CD4-positive, alpha-beta T cell (primary cell): Measurements from ENCODE around the gene ARHGEF10L. TPM values are rescaled to one million over a fixed set of nuclear protein-coding genes. Genes with fewer than 3 reads are reported as not detected.

Experiments
- ATAC-seq: fragments of 200-7000 bp; cut with Tn5 transposase; one replicate; pipeline ENCODE4 v1.10.0; 2022; ENCODE audit warnings: mild to moderate bottlenecking; ENCODE audit not compliant: poor library complexity
- CTCF ChIA-PET: fragments of 350-600 bp; sonication (Branson Sonifier 250); formaldehyde crosslinking; loops from one replicate; lab custom pipeline; 2021; ENCODE audit warnings: antibody characterized with exemption, inconsistent platforms; lab: Charles Lee
- POLR2A ChIA-PET: fragments of 350-600 bp; sonication (Branson Sonifier 250); formaldehyde crosslinking; loops from one replicate; lab custom pipeline; 2021; ENCODE audit warnings: antibody characterized with exemption, inconsistent platforms; lab: Charles Lee
- DNase-seq, 14 experiments: peaks; one replicate each; pipeline ENCODE4 v3.0.0-alpha.2; 2013 to 2020; ENCODE audit warnings: mixed read lengths in 2 of 14
- H3K27ac ChIP-seq, 2 donors: one replicate each; pipeline versions ENCODE4 v1.5.1 to v1.7.0; 2013; ENCODE audit warnings: low read length in 2 of 2, low read depth in 1 of 2, mild to moderate bottlenecking in 1 of 2
- H3K27me3 ChIP-seq, 2 experiments: 1 replicate in 1 of 2; 2 replicates in 1 of 2; pipeline versions ENCODE4 v1.6.1 to v1.7.0; 2013; ENCODE audit warnings: low read length in 2 of 2, control low read depth in 1 of 2, mild to moderate bottlenecking in 1 of 2, moderate library complexity in 1 of 2; ENCODE audit not compliant: insufficient read depth in 2 of 2, control insufficient read depth in 1 of 2
- H3K36me3 ChIP-seq: one replicate; pipeline ENCODE4 v1.6.1; 2013; ENCODE audit warnings: low read length, control low read depth; ENCODE audit not compliant: insufficient read depth
- H3K4me1 ChIP-seq: one replicate; pipeline ENCODE4 v1.6.1; 2013; ENCODE audit warnings: low read length, control low read depth; ENCODE audit not compliant: insufficient read depth
- H3K4me3 ChIP-seq: one replicate; pipeline ENCODE4 v1.5.1; 2013; ENCODE audit warnings: mild to moderate bottlenecking, low read length, moderate library complexity
- H3K9me3 ChIP-seq, 2 experiments: 1 replicate in 1 of 2; 2 replicates in 1 of 2; pipeline versions ENCODE4 v1.6.1 to v1.7.0; 2013; ENCODE audit warnings: low read length in 2 of 2, mild to moderate bottlenecking in 2 of 2, control low read depth in 1 of 2, moderate library complexity in 1 of 2; ENCODE audit not compliant: control insufficient read depth in 1 of 2, insufficient read depth in 1 of 2
- H3K27ac Mint-ChIP-seq: one replicate; pipeline ENCODE4 v1.8.0; 2020; ENCODE audit warnings: mixed read lengths
- H3K27me3 Mint-ChIP-seq: one replicate; pipeline ENCODE4 v1.8.0; 2021; ENCODE audit warnings: mixed read lengths
- H3K36me3 Mint-ChIP-seq: one replicate; pipeline ENCODE4 v1.8.0; 2021; ENCODE audit warnings: low read depth, mixed read lengths
- H3K4me1 Mint-ChIP-seq: one replicate; pipeline ENCODE4 v1.8.0; 2021; ENCODE audit warnings: low read depth, mixed read lengths
- H3K4me3 Mint-ChIP-seq: one replicate; pipeline ENCODE4 v1.8.0; 2020; ENCODE audit warnings: mild to moderate bottlenecking, mixed read lengths
- H3K9me3 Mint-ChIP-seq: one replicate; pipeline ENCODE4 v1.8.0; 2020; ENCODE audit warnings: mixed read lengths
- intact Hi-C, 2 experiments: fragments of 100-400 bp; cut with DNase I in 1 of 2; cut with micrococcal nuclease in 1 of 2; formaldehyde crosslinking; loops; one replicate each; pipeline versions ENCODE4 v1.15.1 to v1.9.0; 2023 to 2025; cut with DNase I, micrococcal nuclease
- total RNA-seq, 174 experiments: library from RNA in 2 of 174; stranded (reverse) in 2 of 174; gene quantifications; one replicate each; pipeline ENCODE4 v1.2.3 and lab custom pipeline; 2021 to 2026
- TF ChIP-seq, protein P1 (sequence below): fragments of 200-600 bp; IDR thresholded peaks from one replicate; pipeline ENCODE4 v1.8.0; 2022; ENCODE audit warnings: antibody characterized with exemption, mild to moderate bottlenecking

The ARHGEF10L gene
- total RNA-seq, 2 experiments from 2014 or later: 0.11 to 0.22 TPM

GRCh38 chr1:17682400-17682799, 142.9 kb downstream of the ARHGEF10L start:
- intact Hi-C loops: no loop called here
- H3K9me3 ChIP-seq: no peaks in the 10 kb centered on the region
- H3K4me3 Mint-ChIP-seq: no peak overlapping the region
- H3K4me1 ChIP-seq: no peaks in the 10 kb centered on the region
- ChIA-PET POLR2A (no interaction called here), CTCF (no interaction called here)
- TF ChIP-seq, protein P1, sequence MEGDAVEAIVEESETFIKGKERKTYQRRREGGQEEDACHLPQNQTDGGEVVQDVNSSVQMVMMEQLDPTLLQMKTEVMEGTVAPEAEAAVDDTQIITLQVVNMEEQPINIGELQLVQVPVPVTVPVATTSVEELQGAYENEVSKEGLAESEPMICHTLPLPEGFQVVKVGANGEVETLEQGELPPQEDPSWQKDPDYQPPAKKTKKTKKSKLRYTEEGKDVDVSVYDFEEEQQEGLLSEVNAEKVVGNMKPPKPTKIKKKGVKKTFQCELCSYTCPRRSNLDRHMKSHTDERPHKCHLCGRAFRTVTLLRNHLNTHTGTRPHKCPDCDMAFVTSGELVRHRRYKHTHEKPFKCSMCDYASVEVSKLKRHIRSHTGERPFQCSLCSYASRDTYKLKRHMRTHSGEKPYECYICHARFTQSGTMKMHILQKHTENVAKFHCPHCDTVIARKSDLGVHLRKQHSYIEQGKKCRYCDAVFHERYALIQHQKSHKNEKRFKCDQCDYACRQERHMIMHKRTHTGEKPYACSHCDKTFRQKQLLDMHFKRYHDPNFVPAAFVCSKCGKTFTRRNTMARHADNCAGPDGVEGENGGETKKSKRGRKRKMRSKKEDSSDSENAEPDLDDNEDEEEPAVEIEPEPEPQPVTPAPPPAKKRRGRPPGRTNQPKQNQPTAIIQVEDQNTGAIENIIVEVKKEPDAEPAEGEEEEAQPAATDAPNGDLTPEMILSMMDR: no peak
- H3K27ac ChIP-seq: no peak overlapping the region
- peaks cover 11% of the 10 kb centered on the region for H3K27me3 Mint-ChIP-seq
- no peak overlapping the region for H3K27ac Mint-ChIP-seq
- H3K4me3 ChIP-seq: no peak overlapping the region
- ATAC-seq: no peak
- no peaks in the 10 kb centered on the region for H3K9me3 Mint-ChIP-seq
- no peak for DNase-seq
- no peaks in the 10 kb centered on the region for H3K36me3 Mint-ChIP-seq
- no peaks in the 10 kb centered on the region for H3K36me3 ChIP-seq
- no peaks in the 10 kb centered on the region for H3K27me3 ChIP-seq
- no peaks in the 10 kb centered on the region for H3K4me1 Mint-ChIP-seq

DNA sequence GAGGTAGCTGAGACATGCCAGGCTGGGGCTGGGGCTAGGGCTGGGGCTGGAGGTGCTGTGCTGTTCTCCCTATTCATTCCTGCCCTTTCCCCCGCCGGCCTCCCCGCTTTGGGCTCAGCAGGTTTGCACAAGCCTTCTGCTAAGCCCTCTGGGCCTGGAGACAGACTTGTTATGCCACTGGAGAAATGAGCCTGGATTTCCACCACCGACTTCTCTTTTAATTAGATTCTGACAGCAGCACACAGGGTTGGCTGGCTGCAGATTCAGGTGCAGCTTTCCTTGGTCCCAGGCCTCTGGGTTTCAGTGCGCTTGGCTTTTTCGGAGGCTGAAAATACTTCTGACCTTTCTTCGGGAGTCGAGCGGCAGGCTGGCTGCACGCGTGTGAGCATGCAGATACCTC, 144.1 kb downstream of the ARHGEF10L start:
- Mint-ChIP-seq H3K36me3 (no peaks in the 10 kb centered on the region), H3K4me3 (no peak overlapping the region), H3K27me3 (peaks cover 11% of the 10 kb centered on the region), H3K27ac (no peak overlapping the region), H3K9me3 (no peaks in the 10 kb centered on the region), H3K4me1 (no peaks in the 10 kb centered on the region)
- TF ChIP-seq, protein P1: no peak
- CTCF ChIA-PET: no interaction called here
- H3K36me3 ChIP-seq: no peaks in the 10 kb centered on the region
- H3K4me1 ChIP-seq: no peaks in the 10 kb centered on the region
- intact Hi-C loops: no loop called here
- peaks cover 0 to 9% of the 10 kb centered on the region in 2 experiments for H3K9me3 ChIP-seq
- POLR2A ChIA-PET: no interaction called here
- DNase-seq: no peak
- H3K27ac ChIP-seq: no peak overlapping the region
- H3K4me3 ChIP-seq: no peak overlapping the region
- ATAC-seq: no peak
- H3K27me3 ChIP-seq: peaks cover 0 to 2% of the 10 kb centered on the region in 2 experiments

DNA sequence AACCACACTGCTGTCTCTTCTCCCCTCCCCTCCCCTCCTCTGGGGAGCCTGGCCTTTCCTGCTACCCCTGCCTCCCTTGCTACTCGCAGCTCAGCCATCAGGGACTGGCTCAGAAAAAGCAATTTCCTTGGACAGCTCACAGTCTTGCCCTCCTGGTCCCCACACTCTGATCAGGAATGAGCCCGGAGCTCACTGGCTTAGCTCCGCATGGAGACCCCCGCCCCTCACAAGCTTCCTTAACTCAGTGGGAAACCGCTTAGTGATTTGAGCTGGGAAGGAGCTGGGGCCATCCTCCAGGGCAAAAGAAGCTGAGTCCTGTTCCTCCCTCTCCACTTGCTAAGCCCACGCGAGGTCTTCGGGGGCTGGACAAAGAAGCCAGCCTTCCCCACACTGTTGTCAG, 145.3 kb downstream of the ARHGEF10L start:
- Histone ChIP-seq H3K4me3 (no peak overlapping the region), H3K9me3 (peaks cover 0 to 15% of the 10 kb centered on the region in 2 experiments), H3K27me3 (peaks cover 0 to 2% of the 10 kb centered on the region in 2 experiments), H3K4me1 (no peaks in the 10 kb centered on the region), H3K27ac (no peak overlapping the region), H3K36me3 (no peaks in the 10 kb centered on the region)
- H3K27me3 Mint-ChIP-seq: peaks cover 11% of the 10 kb centered on the region
- ATAC-seq (no peak), DNase-seq (no peak)
- H3K36me3 Mint-ChIP-seq: no peaks in the 10 kb centered on the region
- no peak overlapping the region for H3K27ac Mint-ChIP-seq
- POLR2A ChIA-PET: no interaction called here
- intact Hi-C loops: no loop called here
- H3K9me3 Mint-ChIP-seq: no peaks in the 10 kb centered on the region
- no peaks in the 10 kb centered on the region for H3K4me1 Mint-ChIP-seq
- TF ChIP-seq, protein P1: no peak
- CTCF ChIA-PET: no interaction called here
- no peak overlapping the region for H3K4me3 Mint-ChIP-seq
